Measurements from ENCODE around the gene ZNF524.
A peak's percentile ranks its signal among the peaks of the same experiment; 100 is the strongest.

The ZNF524 gene

GRCh38 chr19:55619286-55619685 is 19.2 kb downstream of the ZNF524 start:
- no peak for DNase-seq (ENCODE audit: low read depth in 2 of 3, low spot score in 1 of 3)

GRCh38 chr19:55620410-55621204 is 20.5 kb downstream of the ZNF524 start:
- DNase-seq (ENCODE audit: low read depth in 2 of 3, low spot score in 1 of 3) = no peak

GRCh38 chr19:55621205-55621672 is 21.2 kb downstream of the ZNF524 start:
- DNase-seq (ENCODE audit: low read depth in 2 of 3, low spot score in 1 of 3) = no peak

GRCh38 chr19:55621673-55622231 is 21.7 kb downstream of the ZNF524 start:
- no peak for DNase-seq (ENCODE audit: low read depth in 2 of 3, low spot score in 1 of 3)

GRCh38 chr19:55622242-55622969 is 22.3 kb downstream of the ZNF524 start:
- no peak for DNase-seq (ENCODE audit: low read depth in 2 of 3, low spot score in 1 of 3)

- no peak for DNase-seq (ENCODE audit: low read depth in 2 of 3, low spot score in 1 of 3)
These were observed 23.0 kb downstream of the ZNF524 start for GRCh38 chr19:55623130-55623529.

GRCh38 chr19:55623561-55623960 is 23.5 kb downstream of the ZNF524 start:
- DNase-seq (ENCODE audit: low read depth in 2 of 3, low spot score in 1 of 3) = no peak

GRCh38 chr19:55624109-55625003 is 24.3 kb downstream of the ZNF524 start, which contains the start of gene ZNF784:
ZNF784 (minus strand) TSS chr19:55624566; CDS start chr19:55624561, 5 bp downstream.
- peak; percentile 87 to 91 (median 89) for DNase-seq (ENCODE audit: low read depth in 2 of 3, low spot score in 1 of 3)

- no peak for DNase-seq (ENCODE audit: low read depth in 2 of 3, low spot score in 1 of 3)
These were observed 24.9 kb downstream of the ZNF524 start for GRCh38 chr19:55625004-55625326.

- DNase-seq (ENCODE audit: low read depth in 2 of 3, low spot score in 1 of 3) = peak in 2 of 3 donors; percentile 29 to 44
These were observed 26.3 kb downstream of the ZNF524 start for GRCh38 chr19:55626350-55626749.

GRCh38 chr19:55632463-55632834 is 32.4 kb downstream of the ZNF524 start:
- peak; percentile 77 to 96 (median 84) for DNase-seq (ENCODE audit: low read depth in 2 of 3, low spot score in 1 of 3)

- DNase-seq (ENCODE audit: low read depth in 2 of 3, low spot score in 1 of 3) = no peak
These were observed 33.8 kb downstream of the ZNF524 start for GRCh38 chr19:55633861-55634260.

- DNase-seq (ENCODE audit: low read depth in 2 of 3, low spot score in 1 of 3) = no peak
These were observed 35.2 kb downstream of the ZNF524 start for GRCh38 chr19:55635334-55635717.

GRCh38 chr19:55635856-55636440 is 35.9 kb downstream of the ZNF524 start:
- no peak for DNase-seq (ENCODE audit: low read depth in 2 of 3, low spot score in 1 of 3)

GRCh38 chr19:55636723-55637122 is 36.6 kb downstream of the ZNF524 start:
- no peak for DNase-seq (ENCODE audit: low read depth in 2 of 3, low spot score in 1 of 3)

GRCh38 chr19:55637534-55637933 is 37.4 kb downstream of the ZNF524 start:
- no peak for DNase-seq (ENCODE audit: low read depth in 2 of 3, low spot score in 1 of 3)

- DNase-seq (ENCODE audit: low read depth in 2 of 3, low spot score in 1 of 3) = peak; percentile 52 to 66 (median 54)
These were observed 38.8 kb downstream of the ZNF524 start for GRCh38 chr19:55638864-55639359.

- DNase-seq (ENCODE audit: low read depth in 2 of 3, low spot score in 1 of 3) = peak; percentile 43 to 72 (median 71)
These were observed 40.0 kb downstream of the ZNF524 start for GRCh38 chr19:55640043-55640576.

- peak; percentile 45 to 71 (median 52) for DNase-seq (ENCODE audit: low read depth in 2 of 3, low spot score in 1 of 3)
These were observed 40.7 kb downstream of the ZNF524 start, which contains the start of gene ZNF580 for GRCh38 chr19:55640577-55641425. ZNF580 (plus strand) TSS chr19:55641002; CDS start chr19:55642509, 1,507 bp downstream.

Measured in stimulated activated CD4-positive, alpha-beta T cell treated with anti-CD3 and anti-CD28 coated beads, Interleukin-12 subunit alpha, Interleukin-12 subunit beta, amount 100 ng/mL, for 48 hours (primary cell).